ENCODE results near the gene ALG13. TPM values are rescaled to one million over a fixed set of nuclear protein-coding genes. Genes with fewer than 3 reads are reported as not detected.

The ALG13 gene
- total and polyA plus RNA-seq, 2 of the 8 experiments (the other 6 are each of a cell fraction or from before 2014, with no cell fraction given) = 44.3 to 93.6 TPM

GRCh38 chrX:111736571-111736970 lies 55.6 kb downstream of the ALG13 start:
- H4K91ac ChIP-seq (replicated peaks; ENCODE audit: insufficient read length, low read length) = no peak overlapping the region
- H3K79me2 ChIP-seq (ENCODE audit: control insufficient read depth in 1 of 2, insufficient read depth in 2 of 2, low read length in 2 of 2) = no peaks in the 10 kb centered on the region
- H3K27ac ChIP-seq (ENCODE audit: low read depth, low read length) = no peak overlapping the region
- H3K4me3 ChIP-seq (ENCODE audit: extremely low read depth in 1 of 4, insufficient read depth in 2 of 4, low read depth in 3 of 4, low read length in 4 of 4) = no peak overlapping the region
- no peak overlapping the region for H2BK15ac ChIP-seq (ENCODE audit: low read length)
- no peak overlapping the region for H3K56ac ChIP-seq (replicated peaks; ENCODE audit: insufficient read length, low read depth, low read length)
- H2BK5ac ChIP-seq (ENCODE audit: low read depth, low read length) = no peak overlapping the region
- H3K9ac ChIP-seq (replicated peaks in 1 of 4; ENCODE audit: extremely low read depth in 1 of 4, low read depth in 3 of 4, low read length in 3 of 4) = no peak overlapping the region
- ChIA-PET POLR2A (ENCODE audit: partially characterized antibody) (no interaction called here), CTCF (ENCODE audit: partially characterized antibody) (interaction anchor here (1.7 kb wide), 1 partner anchor 17 kb away, joined by 5 read pairs; no protein-coding TSS in a partner anchor)
- H3K4ac ChIP-seq (replicated peaks; ENCODE audit: insufficient read length, low read depth, low read length) = no peak overlapping the region
- no peak overlapping the region for H3K18ac ChIP-seq (ENCODE audit: extremely low read depth, low read length)
- no peak overlapping the region for H4K5ac ChIP-seq (ENCODE audit: insufficient read length, low read depth, low read length)
- H2BK20ac ChIP-seq (ENCODE audit: low read length) = no peak overlapping the region
- H4K8ac ChIP-seq (ENCODE audit: extremely low read depth, insufficient read depth, low read length) = no peak overlapping the region
- H3K9me3 ChIP-seq (ENCODE audit: insufficient read depth in 2 of 2, low read depth in 1 of 2, low read length in 1 of 2) = no peaks in the 10 kb centered on the region
- peaks cover 0 to 22% (median 6%) of the 10 kb centered on the region in 4 experiments; a peak in 5 of 8 replicates for H3K36me3 ChIP-seq (ENCODE audit: control insufficient read depth in 2 of 4, insufficient read depth in 4 of 4, low read length in 3 of 4)
- H3K4me2 ChIP-seq (ENCODE audit: insufficient read depth in 1 of 2, low read depth in 2 of 2, low read length in 2 of 2) = no peak overlapping the region
- H4K20me1 ChIP-seq (replicated peaks in 1 of 2; ENCODE audit: control insufficient read depth in 1 of 2, insufficient read depth in 2 of 2, low read length in 2 of 2) = no peaks in the 10 kb centered on the region
- H2BK12ac ChIP-seq (ENCODE audit: low read depth, low read length) = no peak overlapping the region
- WGBS, 2 experiments (ENCODE audit: extremely low coverage in 1 of 2, insufficient coverage in 1 of 2, insufficient read length in 1 of 2, insufficient replicate concordance in 2 of 2, low coverage in 1 of 2, low lambda C conversion rate in 2 of 2, missing lambda C conversion rate in 1 of 2) = 88% methylated on average over 3 of the region's 3 CpGs; no CpG with 5 or more reads in 1 of the 2 experiments
- H2AFZ ChIP-seq (ENCODE audit: low read length) = no peak overlapping the region
- no peaks in the 10 kb centered on the region for H3K79me1 ChIP-seq (ENCODE audit: low read depth, low read length)
- H3K23me2 ChIP-seq (ENCODE audit: low read depth, low read length) = no peaks in the 10 kb centered on the region
- no peak overlapping the region for H3K14ac ChIP-seq (ENCODE audit: insufficient read length)
- no peak for FAIRE-seq
- no peaks in the 10 kb centered on the region for H3K27me3 ChIP-seq (replicated peaks in 1 of 4; ENCODE audit: control insufficient read depth in 3 of 4, extremely low read depth in 1 of 4, insufficient read depth in 3 of 4, low read length in 3 of 4)
- H2AK5ac ChIP-seq (ENCODE audit: low read depth, low read length) = no peak overlapping the region
- H2BK120ac ChIP-seq (replicated peaks; ENCODE audit: low read depth, low read length) = no peak overlapping the region
- no peak overlapping the region for H3K23ac ChIP-seq (ENCODE audit: insufficient read length)
- no peaks in the 10 kb centered on the region for H3K4me1 ChIP-seq (replicated peaks in 1 of 4; ENCODE audit: control insufficient read depth in 3 of 4, insufficient read depth in 4 of 4, low read length in 3 of 4)
- DNase-seq (ENCODE audit: low read depth in 1 of 2, low spot score in 2 of 2) = no peak
